Colonic mucosa (tissue), 4 donors: ENCODE data around the gene RBFOX2. TPM values are rescaled to one million over a fixed set of nuclear protein-coding genes. Genes with fewer than 3 reads are reported as not detected.

Experiments
- DNase-seq: peaks from one replicate; pipeline ENCODE4 v3.0.0-alpha.2; 2020
- H3K27ac ChIP-seq: fragments of 200-600 bp; one replicate; pipeline ENCODE4 v1.8.0; 2021
- H3K27me3 ChIP-seq: fragments of 200-600 bp; one replicate; pipeline ENCODE4 v1.8.0; 2021
- H3K36me3 ChIP-seq: fragments of 200-600 bp; one replicate; pipeline ENCODE4 v1.8.0; 2021
- H3K4me1 ChIP-seq: fragments of 200-600 bp; one replicate; pipeline ENCODE4 v1.8.0; 2021; ENCODE audit warnings: mild to moderate bottlenecking
- H3K4me3 ChIP-seq: fragments of 200-600 bp; one replicate; pipeline ENCODE4 v1.8.0; 2021
- H3K9ac ChIP-seq, 2 donors: one replicate each; pipeline ENCODE4 v1.7.0; 2013; ENCODE audit warnings: control low read depth in 2 of 2, low read depth in 2 of 2, low read length in 2 of 2
- H3K9me3 ChIP-seq: fragments of 200-600 bp; one replicate; pipeline ENCODE4 v1.8.0; 2021
- intact Hi-C: fragments of 100-400 bp; cut with DNase I; formaldehyde crosslinking; loops from one replicate; pipeline ENCODE4 v1.14.1; 2022
- total RNA-seq, 2 donors: library from RNA; stranded (reverse); fragmentation: NEBNext Ultra II Directional in 1 of 2; extraction: Animal tissue kit (Norgen Biotek cat#: 25700) in 1 of 2; gene quantifications; one replicate each; pipeline ENCODE4 v1.2.1, GENCODE V29; 2021
- TF ChIP-seq, protein P1 (sequence below): fragments of 200-600 bp; IDR thresholded peaks from one replicate; pipeline ENCODE4 v1.8.0; 2022; ENCODE audit warnings: antibody characterized with exemption, mild to moderate bottlenecking
- donor health status: healthy.
- donor health status: DM: no; HTN: no; CAD: no.
- donor health status: DM: no; HTN: no; CAD: no.

Gene RBFOX2
- total RNA-seq, 2 donors from 2014 or later: 44.4 to 60.2 TPM

DNA sequence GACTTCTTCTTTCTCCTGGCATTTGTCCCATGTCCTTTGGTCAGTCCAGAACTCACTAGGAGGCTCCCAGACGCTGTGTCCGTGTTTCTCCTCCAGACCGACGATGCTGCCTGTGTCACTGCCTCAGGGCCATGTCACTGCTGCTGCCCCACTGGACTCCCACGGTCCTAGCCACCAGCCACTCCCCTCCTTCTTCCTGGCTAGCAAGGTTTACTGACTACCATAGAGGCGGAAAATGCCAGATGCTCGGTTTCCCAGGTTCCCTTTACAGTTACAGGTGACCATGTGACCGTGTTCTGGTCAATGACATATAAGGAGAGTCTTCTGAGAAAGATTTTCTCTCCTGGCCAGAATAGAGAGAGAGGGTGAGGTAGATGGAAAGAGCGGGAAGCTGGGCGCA is 40.7 kb upstream of the RBFOX2 start:
- no peaks in the 10 kb centered on the region for H3K4me1 ChIP-seq
- no peak overlapping the region for H3K4me3 ChIP-seq
- H3K9ac ChIP-seq: no peak overlapping the region
- no peaks in the 10 kb centered on the region for H3K36me3 ChIP-seq
- no peaks in the 10 kb centered on the region for H3K9me3 ChIP-seq
- intact Hi-C loops: loop anchor here (5.0 to 10.0 kb wide), 2 partner anchors 137 to 445 kb away; no protein-coding TSS in a partner anchor
- H3K27me3 ChIP-seq: no peaks in the 10 kb centered on the region
- no peak for DNase-seq
- TF ChIP-seq, protein P1, sequence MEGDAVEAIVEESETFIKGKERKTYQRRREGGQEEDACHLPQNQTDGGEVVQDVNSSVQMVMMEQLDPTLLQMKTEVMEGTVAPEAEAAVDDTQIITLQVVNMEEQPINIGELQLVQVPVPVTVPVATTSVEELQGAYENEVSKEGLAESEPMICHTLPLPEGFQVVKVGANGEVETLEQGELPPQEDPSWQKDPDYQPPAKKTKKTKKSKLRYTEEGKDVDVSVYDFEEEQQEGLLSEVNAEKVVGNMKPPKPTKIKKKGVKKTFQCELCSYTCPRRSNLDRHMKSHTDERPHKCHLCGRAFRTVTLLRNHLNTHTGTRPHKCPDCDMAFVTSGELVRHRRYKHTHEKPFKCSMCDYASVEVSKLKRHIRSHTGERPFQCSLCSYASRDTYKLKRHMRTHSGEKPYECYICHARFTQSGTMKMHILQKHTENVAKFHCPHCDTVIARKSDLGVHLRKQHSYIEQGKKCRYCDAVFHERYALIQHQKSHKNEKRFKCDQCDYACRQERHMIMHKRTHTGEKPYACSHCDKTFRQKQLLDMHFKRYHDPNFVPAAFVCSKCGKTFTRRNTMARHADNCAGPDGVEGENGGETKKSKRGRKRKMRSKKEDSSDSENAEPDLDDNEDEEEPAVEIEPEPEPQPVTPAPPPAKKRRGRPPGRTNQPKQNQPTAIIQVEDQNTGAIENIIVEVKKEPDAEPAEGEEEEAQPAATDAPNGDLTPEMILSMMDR: no peak
- no peak overlapping the region for H3K27ac ChIP-seq

DNA sequence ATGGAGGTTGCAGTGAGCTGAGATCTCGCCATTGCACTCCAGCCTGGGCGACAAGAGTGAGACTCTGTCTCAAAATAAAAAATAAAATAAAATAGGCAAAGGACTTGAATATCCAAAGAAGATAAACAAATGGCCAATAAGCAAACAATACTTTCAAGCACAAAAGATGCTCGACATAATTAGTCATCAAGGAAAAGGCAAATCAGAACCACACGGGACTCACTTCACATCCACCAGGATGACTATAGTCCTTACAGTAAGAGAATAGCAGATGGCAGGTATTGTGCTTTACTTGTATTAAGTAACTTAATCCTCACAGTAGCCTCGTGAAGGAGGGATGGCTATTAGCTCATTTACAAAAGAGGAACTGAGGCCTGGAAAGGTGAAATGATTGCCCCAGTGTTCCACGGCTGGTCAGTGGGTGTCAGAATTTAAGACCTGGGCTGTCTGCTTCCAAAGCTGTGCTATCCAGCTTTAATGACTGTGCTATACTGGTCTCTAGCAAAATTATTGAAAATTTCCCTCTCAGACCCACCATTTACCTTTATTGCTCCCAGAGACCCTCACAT is 40.2 kb upstream of the RBFOX2 start:
- DNase-seq: no peak
- no peak overlapping the region for H3K4me3 ChIP-seq
- no peaks in the 10 kb centered on the region for H3K27me3 ChIP-seq
- intact Hi-C loops: loop anchor here (5.0 to 10.0 kb wide), 2 partner anchors 137 to 444 kb away; no protein-coding TSS in a partner anchor
- H3K27ac ChIP-seq: no peak overlapping the region
- no peaks in the 10 kb centered on the region for H3K4me1 ChIP-seq
- H3K9ac ChIP-seq: no peak overlapping the region
- H3K9me3 ChIP-seq: no peaks in the 10 kb centered on the region
- H3K36me3 ChIP-seq: no peaks in the 10 kb centered on the region
- TF ChIP-seq, protein P1: no peak

DNA sequence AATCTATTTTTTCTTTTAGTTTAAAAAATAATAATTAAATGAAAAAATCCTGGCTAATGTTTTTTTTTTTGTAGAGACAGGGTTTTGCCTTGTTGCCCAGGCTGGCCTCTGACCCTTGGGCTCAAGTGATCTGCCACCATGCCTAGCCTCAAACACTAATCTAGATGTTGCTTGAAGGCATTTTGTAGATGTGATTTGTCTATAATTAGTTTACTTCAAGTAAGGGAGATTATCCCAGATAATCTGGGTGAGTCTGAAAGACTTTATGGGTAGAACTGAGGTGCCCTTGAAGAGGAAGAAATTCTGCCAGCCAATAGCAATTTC is 38.6 kb upstream of the RBFOX2 start:
- H3K27me3 ChIP-seq: no peaks in the 10 kb centered on the region
- no peak overlapping the region for H3K27ac ChIP-seq
- intact Hi-C loops: loop anchor here (5.0 to 10.0 kb wide), 2 partner anchors 135 to 442 kb away; no protein-coding TSS in a partner anchor
- H3K36me3 ChIP-seq: no peaks in the 10 kb centered on the region
- TF ChIP-seq, protein P1: no peak
- H3K4me1 ChIP-seq: no peaks in the 10 kb centered on the region
- H3K9me3 ChIP-seq: no peaks in the 10 kb centered on the region
- H3K4me3 ChIP-seq: no peak overlapping the region
- no peak overlapping the region for H3K9ac ChIP-seq
- no peak for DNase-seq

DNA sequence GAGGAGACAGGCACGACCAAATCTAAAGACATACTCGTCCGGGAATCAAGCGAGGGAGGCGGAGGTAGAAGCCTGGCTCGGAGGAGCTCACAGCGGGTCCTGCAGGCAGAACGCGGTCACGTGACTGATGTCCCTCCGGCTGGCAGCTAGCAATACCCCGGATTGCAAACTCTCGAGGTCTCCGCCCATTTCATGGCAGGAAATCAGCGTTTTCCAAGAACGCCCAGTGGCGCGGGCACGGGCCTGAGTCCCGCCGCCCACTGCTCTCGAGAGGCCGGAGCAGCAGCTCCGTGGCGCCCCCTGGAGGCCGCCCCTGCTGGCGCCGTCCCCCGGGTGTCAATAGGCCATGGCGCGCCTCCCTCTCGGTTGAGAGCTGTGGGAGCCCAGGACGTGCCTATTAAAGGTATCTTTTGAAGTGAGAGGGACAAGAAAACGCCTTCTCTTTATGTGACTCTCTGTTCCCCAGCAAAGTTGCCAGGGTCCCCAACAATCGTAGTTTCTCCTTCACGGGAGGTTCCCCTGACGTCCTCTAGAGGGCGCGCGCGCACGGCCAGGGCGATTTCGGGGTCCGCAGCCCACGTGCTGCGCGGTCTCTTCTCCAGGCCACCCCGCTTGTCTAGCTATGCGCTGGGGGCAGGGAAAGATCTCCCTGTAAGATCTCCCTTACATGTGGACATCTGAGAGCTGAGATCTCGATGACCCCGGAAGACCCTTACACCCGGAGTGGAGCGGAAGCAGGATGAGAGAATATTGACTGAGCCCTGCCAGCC is 37.3 kb upstream of the RBFOX2 start:
- intact Hi-C loops: loop anchor here (1.0 to 10.0 kb wide), 3 partner anchors 58 to 441 kb away; no protein-coding TSS in a partner anchor
- no peaks in the 10 kb centered on the region for H3K4me1 ChIP-seq
- TF ChIP-seq, protein P1: peak; percentile 100
- H3K4me3 ChIP-seq: peak overlapping the region; percentile 36
- peak overlapping the region; percentile 53 for H3K27ac ChIP-seq
- no peaks in the 10 kb centered on the region for H3K36me3 ChIP-seq
- H3K27me3 ChIP-seq: no peaks in the 10 kb centered on the region
- no peaks in the 10 kb centered on the region for H3K9me3 ChIP-seq
- peak overlapping the region; percentile 61 to 65 for H3K9ac ChIP-seq
- DNase-seq: peak; percentile 87

DNA sequence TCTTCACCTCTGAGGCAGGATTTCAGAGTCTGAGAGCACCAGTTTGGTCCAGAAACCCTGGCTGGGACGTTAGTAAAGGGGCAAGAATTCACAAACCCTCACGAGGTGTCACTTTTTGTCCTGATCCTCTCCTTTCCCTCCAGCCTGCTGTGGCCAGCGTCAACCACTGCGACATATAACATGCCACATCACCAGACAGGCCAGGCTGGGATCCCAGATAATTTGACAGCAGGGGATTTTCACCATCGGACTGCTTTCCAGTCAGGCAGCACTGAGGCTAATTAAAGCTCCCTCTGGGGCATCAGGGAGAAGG is 36.8 kb upstream of the RBFOX2 start:
- TF ChIP-seq, protein P1: no peak
- Histone ChIP-seq H3K4me3 (peak overlapping the region; percentile 36), H3K36me3 (no peaks in the 10 kb centered on the region), H3K9ac (peak overlapping the region; percentile 61 to 65), H3K4me1 (no peaks in the 10 kb centered on the region), H3K9me3 (no peaks in the 10 kb centered on the region), H3K27me3 (no peaks in the 10 kb centered on the region), H3K27ac (peak overlapping the region; percentile 53)
- DNase-seq: no peak
- intact Hi-C loops: loop anchor here (5.0 to 10.0 kb wide), 2 partner anchors 133 to 441 kb away; no protein-coding TSS in a partner anchor
